Activated CD8-positive, alpha-beta memory T cell treated with anti-CD3 and anti-CD28 coated beads, Interleukin-2, amount 10 ng/mL, durations not matched to agents 7 days and 5 days (primary cell): ENCODE measurements around the gene ADAMTS16. TPM values are rescaled to one million over a fixed set of nuclear protein-coding genes. Genes with fewer than 3 reads are reported as not detected.

Experiments used
- ATAC-seq: fragments of 150-1000 bp; cut with Tn5 transposase; one replicate; pipeline ENCODE4 v1.10.0; 2021; ENCODE audit warnings: moderate library complexity
- CTCF ChIA-PET: fragments of 350-600 bp; sonication (Branson Sonifier 250); formaldehyde crosslinking; loops from one replicate; lab custom pipeline; 2021; ENCODE audit warnings: antibody characterized with exemption; lab: Charles Lee
- DNase-seq: peaks from one replicate; pipeline ENCODE4 v3.0.0-alpha.2; 2020
- H3K27ac Mint-ChIP-seq: one replicate; pipeline ENCODE4 v1.8.0; 2021; ENCODE audit warnings: mild to moderate bottlenecking, mixed read lengths
- H3K27me3 Mint-ChIP-seq: one replicate; pipeline ENCODE4 v1.8.0; 2021; ENCODE audit warnings: mixed read lengths
- H3K36me3 Mint-ChIP-seq: one replicate; pipeline ENCODE4 v1.8.0; 2021; ENCODE audit warnings: mild to moderate bottlenecking, mixed read lengths
- H3K4me1 Mint-ChIP-seq: one replicate; pipeline ENCODE4 v1.8.0; 2021; ENCODE audit warnings: mixed read lengths
- H3K4me3 Mint-ChIP-seq: one replicate; pipeline ENCODE4 v1.8.0; 2021; ENCODE audit warnings: mild to moderate bottlenecking, moderate library complexity, mixed read lengths
- H3K9me3 Mint-ChIP-seq: one replicate; pipeline ENCODE4 v1.8.0; 2022; ENCODE audit warnings: low read depth, mixed read lengths
- total RNA-seq, 2 experiments: library from RNA; stranded (reverse); gene quantifications; one replicate each; pipeline ENCODE4 v1.2.3, GENCODE V29; 2021

Gene ADAMTS16
- total RNA-seq, 2 experiments from 2014 or later: not detected

GRCh38 chr5:5150667-5151066, 10.5 kb downstream of the ADAMTS16 start:
- CTCF ChIA-PET: no interaction called here
- H3K27me3 Mint-ChIP-seq: no peaks in the 10 kb centered on the region

DNA sequence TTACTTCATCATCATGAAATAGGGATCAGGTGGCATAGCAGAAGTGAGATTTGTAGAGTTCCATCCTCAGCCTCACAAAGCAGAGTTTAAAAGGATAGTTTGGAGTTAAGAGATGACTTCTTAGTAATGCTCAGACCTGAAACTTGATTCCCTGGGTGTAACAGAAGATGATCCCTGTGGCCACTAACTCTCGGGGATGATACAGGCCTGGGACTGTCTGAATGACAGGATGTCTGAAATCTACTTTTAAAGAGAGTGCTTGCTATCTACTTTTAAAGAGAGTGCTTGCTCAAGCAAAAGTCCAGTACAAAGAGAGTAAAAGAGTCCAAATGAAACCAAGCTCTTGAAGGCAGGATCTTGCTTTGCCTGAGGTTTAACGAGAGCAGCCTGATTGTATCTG, 14.6 kb downstream of the ADAMTS16 start:
- no peak overlapping the region for H3K27ac Mint-ChIP-seq
- H3K36me3 Mint-ChIP-seq: no peaks in the 10 kb centered on the region
- no peak for DNase-seq
- no peak for ATAC-seq
- no peaks in the 10 kb centered on the region for H3K27me3 Mint-ChIP-seq
- H3K4me3 Mint-ChIP-seq: no peak overlapping the region
- CTCF ChIA-PET: no interaction called here
- no peaks in the 10 kb centered on the region for H3K4me1 Mint-ChIP-seq
- H3K9me3 Mint-ChIP-seq: peaks cover 2% of the 10 kb centered on the region

More at GRCh38 chr5:5150667-5151066, 10.5 kb downstream of the ADAMTS16 start:
- no peaks in the 10 kb centered on the region for H3K4me1 Mint-ChIP-seq
- ATAC-seq: no peak
- no peak overlapping the region for H3K4me3 Mint-ChIP-seq
- peaks cover 2% of the 10 kb centered on the region for H3K9me3 Mint-ChIP-seq
- no peak overlapping the region for H3K27ac Mint-ChIP-seq
- no peak for DNase-seq
- H3K36me3 Mint-ChIP-seq: no peaks in the 10 kb centered on the region

DNA sequence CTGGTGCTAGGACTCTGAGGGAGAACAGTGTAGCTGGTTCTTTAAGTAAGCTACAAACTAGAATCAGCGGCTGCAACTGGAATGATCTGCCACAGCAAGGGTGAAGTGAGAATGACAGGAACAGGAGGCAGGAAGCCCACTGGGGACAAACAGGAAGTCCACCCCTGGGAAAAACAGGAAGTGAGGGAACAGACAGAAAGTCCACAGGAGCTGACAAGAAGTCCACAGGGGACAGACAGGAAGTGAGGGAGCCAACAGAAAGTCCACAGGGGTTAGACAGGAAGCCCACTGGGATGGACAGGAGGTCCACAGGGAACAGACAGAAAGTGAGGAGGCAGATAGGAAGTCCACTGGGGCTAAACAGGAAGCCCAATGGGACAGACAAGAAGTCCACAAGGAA, 15.5 kb downstream of the ADAMTS16 start:
- ATAC-seq: no peak
- no peak for DNase-seq
- no peak overlapping the region for H3K4me3 Mint-ChIP-seq
- H3K4me1 Mint-ChIP-seq: no peaks in the 10 kb centered on the region
- no peaks in the 10 kb centered on the region for H3K27me3 Mint-ChIP-seq
- H3K9me3 Mint-ChIP-seq: peaks cover 2% of the 10 kb centered on the region
- CTCF ChIA-PET: no interaction called here
- no peak overlapping the region for H3K27ac Mint-ChIP-seq
- H3K36me3 Mint-ChIP-seq: no peaks in the 10 kb centered on the region

DNA sequence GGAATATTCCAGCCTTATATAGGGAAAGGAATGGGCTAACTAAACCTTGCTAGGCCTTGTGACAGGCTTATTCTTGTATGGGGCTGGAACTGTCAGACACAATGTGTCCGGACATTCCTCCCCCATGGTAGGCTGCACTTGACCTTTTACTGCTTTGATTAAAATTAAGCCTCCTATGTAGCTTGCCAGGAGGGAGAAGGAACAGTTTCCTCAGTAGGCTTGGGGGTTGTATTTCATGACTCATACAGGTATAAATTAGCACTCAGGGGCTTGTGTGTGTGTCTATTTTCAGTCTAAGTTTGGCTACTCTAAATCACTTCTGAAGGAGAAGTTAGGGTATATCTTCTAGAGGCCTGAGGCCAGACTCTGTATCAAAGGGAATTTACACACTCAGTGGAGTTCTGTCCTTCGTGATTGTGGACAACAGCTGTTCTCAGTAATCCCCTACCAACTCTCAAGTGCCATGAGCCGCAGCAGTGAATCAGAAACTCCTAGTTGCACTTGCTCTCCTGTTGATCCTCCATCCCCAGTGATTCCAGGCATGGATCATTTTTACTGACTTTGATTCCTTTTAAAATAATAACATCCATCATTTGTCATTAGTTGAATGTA, 16.4 kb downstream of the ADAMTS16 start:
- Mint-ChIP-seq H3K36me3 (no peaks in the 10 kb centered on the region), H3K9me3 (no peaks in the 10 kb centered on the region), H3K4me3 (no peak overlapping the region), H3K27me3 (no peaks in the 10 kb centered on the region), H3K4me1 (no peaks in the 10 kb centered on the region), H3K27ac (no peak overlapping the region)
- DNase-seq (no peak), ATAC-seq (no peak)
- CTCF ChIA-PET: no interaction called here

DNA sequence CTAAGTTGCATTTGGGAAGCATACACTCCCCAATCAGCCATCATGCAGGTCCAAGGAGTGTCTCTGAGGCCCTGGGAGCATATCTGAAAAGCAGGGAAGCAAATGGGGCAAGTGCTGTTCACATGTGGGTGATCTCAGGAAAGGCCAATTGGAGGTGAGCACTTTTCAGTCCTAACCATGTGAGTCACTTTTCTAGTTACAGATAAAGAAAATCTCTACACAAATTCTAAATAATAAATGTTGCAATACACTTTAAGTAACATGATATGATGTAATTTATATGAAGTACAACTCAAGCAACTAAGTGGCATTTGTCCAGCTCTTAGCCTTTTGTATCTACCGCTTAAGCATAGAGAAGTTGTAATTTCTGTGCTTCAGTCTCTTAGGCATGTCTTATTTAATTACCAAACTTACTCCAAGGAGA, 18.4 kb downstream of the ADAMTS16 start:
- no peak overlapping the region for H3K27ac Mint-ChIP-seq
- H3K4me1 Mint-ChIP-seq: no peaks in the 10 kb centered on the region
- CTCF ChIA-PET: no interaction called here
- no peak for DNase-seq
- H3K4me3 Mint-ChIP-seq: no peak overlapping the region
- H3K27me3 Mint-ChIP-seq: no peaks in the 10 kb centered on the region
- ATAC-seq: no peak
- H3K36me3 Mint-ChIP-seq: no peaks in the 10 kb centered on the region
- H3K9me3 Mint-ChIP-seq: no peaks in the 10 kb centered on the region

- H3K4me1 Mint-ChIP-seq: no peaks in the 10 kb centered on the region
- no peak overlapping the region for H3K27ac Mint-ChIP-seq
- no peak overlapping the region for H3K4me3 Mint-ChIP-seq
- H3K9me3 Mint-ChIP-seq: no peaks in the 10 kb centered on the region
- H3K36me3 Mint-ChIP-seq: no peaks in the 10 kb centered on the region
- no peaks in the 10 kb centered on the region for H3K27me3 Mint-ChIP-seq
- CTCF ChIA-PET: no interaction called here
- DNase-seq (no peak), ATAC-seq (no peak)
Observed at GRCh38 chr5:5159282-5160103, 19.4 kb downstream of the ADAMTS16 start.

DNA sequence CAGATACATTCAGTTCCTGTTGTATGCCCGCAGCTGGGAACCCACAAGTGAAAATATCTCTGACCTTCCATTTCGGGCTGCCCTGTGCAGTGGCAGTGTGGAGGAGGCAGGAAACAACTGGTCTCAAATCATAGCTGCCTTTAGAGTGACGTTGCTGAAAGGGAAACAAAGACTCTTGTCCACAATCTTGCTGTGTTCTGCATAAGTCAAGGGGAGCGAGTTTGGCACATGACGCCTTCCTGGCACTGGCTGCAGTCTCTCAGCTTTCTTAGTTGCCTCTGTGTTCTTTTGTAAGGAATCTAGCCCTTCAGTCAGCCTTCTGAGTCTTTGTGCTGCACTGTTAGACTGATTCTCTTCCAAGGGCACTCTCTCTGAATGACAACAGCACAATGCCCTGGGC, 24.0 kb downstream of the ADAMTS16 start:
- no peaks in the 10 kb centered on the region for H3K36me3 Mint-ChIP-seq
- ATAC-seq (no peak), DNase-seq (no peak)
- H3K4me1 Mint-ChIP-seq: no peaks in the 10 kb centered on the region
- H3K4me3 Mint-ChIP-seq: no peak overlapping the region
- no peaks in the 10 kb centered on the region for H3K9me3 Mint-ChIP-seq
- CTCF ChIA-PET: no interaction called here
- no peak overlapping the region for H3K27ac Mint-ChIP-seq
- no peaks in the 10 kb centered on the region for H3K27me3 Mint-ChIP-seq

GRCh38 chr5:5165541-5166002, 25.4 kb downstream of the ADAMTS16 start:
- Mint-ChIP-seq H3K36me3 (no peaks in the 10 kb centered on the region), H3K4me1 (no peaks in the 10 kb centered on the region), H3K9me3 (no peaks in the 10 kb centered on the region), H3K4me3 (no peak overlapping the region), H3K27me3 (no peaks in the 10 kb centered on the region), H3K27ac (no peak overlapping the region)
- ATAC-seq: no peak
- CTCF ChIA-PET: no interaction called here
- no peak for DNase-seq

- Mint-ChIP-seq H3K27ac (no peak overlapping the region), H3K9me3 (no peaks in the 10 kb centered on the region), H3K36me3 (no peaks in the 10 kb centered on the region), H3K27me3 (no peaks in the 10 kb centered on the region), H3K4me1 (no peaks in the 10 kb centered on the region), H3K4me3 (no peak overlapping the region)
- no peak for ATAC-seq
- no peak for DNase-seq
- CTCF ChIA-PET: no interaction called here
Observed at GRCh38 chr5:5169466-5169865, 29.3 kb downstream of the ADAMTS16 start.

- DNase-seq (no peak), ATAC-seq (no peak)
- Mint-ChIP-seq H3K4me3 (no peak overlapping the region), H3K9me3 (no peaks in the 10 kb centered on the region), H3K36me3 (no peaks in the 10 kb centered on the region), H3K27ac (no peak overlapping the region), H3K4me1 (no peaks in the 10 kb centered on the region), H3K27me3 (peaks cover 8% of the 10 kb centered on the region)
- CTCF ChIA-PET: no interaction called here
Observed at GRCh38 chr5:5178136-5178535, 38.0 kb downstream of the ADAMTS16 start.

DNA sequence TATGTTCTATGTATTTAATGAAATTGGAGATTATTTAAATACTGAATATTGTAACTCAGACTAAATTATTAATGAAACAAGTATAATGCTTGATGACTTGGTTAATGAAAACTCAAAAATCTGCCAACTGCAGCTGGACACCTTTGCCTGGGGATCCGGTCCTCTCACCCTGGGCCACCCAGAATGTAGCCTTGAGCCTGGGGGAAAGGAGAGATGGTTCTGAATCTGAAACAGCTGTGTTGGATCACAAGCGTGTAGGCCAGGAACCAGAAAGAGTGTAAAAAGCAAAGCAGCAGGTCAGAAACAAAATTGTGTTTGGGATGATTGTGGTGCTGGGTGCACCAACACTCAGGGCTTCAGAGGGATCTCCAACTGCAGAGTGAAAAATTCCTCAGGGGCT, 38.5 kb downstream of the ADAMTS16 start:
- no peaks in the 10 kb centered on the region for H3K36me3 Mint-ChIP-seq
- no peak overlapping the region for H3K4me3 Mint-ChIP-seq
- no peaks in the 10 kb centered on the region for H3K4me1 Mint-ChIP-seq
- DNase-seq (no peak), ATAC-seq (no peak)
- H3K27me3 Mint-ChIP-seq: peaks cover 8% of the 10 kb centered on the region
- no peak overlapping the region for H3K27ac Mint-ChIP-seq
- no peaks in the 10 kb centered on the region for H3K9me3 Mint-ChIP-seq
- CTCF ChIA-PET: no interaction called here

GRCh38 chr5:5179079-5179478, 38.9 kb downstream of the ADAMTS16 start:
- DNase-seq (no peak), ATAC-seq (no peak)
- CTCF ChIA-PET: no interaction called here
- H3K27ac Mint-ChIP-seq: no peak overlapping the region
- H3K36me3 Mint-ChIP-seq: no peaks in the 10 kb centered on the region
- H3K27me3 Mint-ChIP-seq: peaks cover 8% of the 10 kb centered on the region
- no peaks in the 10 kb centered on the region for H3K9me3 Mint-ChIP-seq
- H3K4me3 Mint-ChIP-seq: no peak overlapping the region
- H3K4me1 Mint-ChIP-seq: no peaks in the 10 kb centered on the region

- Mint-ChIP-seq H3K4me1 (no peaks in the 10 kb centered on the region), H3K27ac (no peak overlapping the region), H3K4me3 (no peak overlapping the region), H3K9me3 (no peaks in the 10 kb centered on the region), H3K36me3 (no peaks in the 10 kb centered on the region), H3K27me3 (peaks cover 8% of the 10 kb centered on the region)
- no peak for ATAC-seq
- DNase-seq: no peak
- CTCF ChIA-PET: no interaction called here
Observed at GRCh38 chr5:5179597-5179996, 39.5 kb downstream of the ADAMTS16 start.

DNA sequence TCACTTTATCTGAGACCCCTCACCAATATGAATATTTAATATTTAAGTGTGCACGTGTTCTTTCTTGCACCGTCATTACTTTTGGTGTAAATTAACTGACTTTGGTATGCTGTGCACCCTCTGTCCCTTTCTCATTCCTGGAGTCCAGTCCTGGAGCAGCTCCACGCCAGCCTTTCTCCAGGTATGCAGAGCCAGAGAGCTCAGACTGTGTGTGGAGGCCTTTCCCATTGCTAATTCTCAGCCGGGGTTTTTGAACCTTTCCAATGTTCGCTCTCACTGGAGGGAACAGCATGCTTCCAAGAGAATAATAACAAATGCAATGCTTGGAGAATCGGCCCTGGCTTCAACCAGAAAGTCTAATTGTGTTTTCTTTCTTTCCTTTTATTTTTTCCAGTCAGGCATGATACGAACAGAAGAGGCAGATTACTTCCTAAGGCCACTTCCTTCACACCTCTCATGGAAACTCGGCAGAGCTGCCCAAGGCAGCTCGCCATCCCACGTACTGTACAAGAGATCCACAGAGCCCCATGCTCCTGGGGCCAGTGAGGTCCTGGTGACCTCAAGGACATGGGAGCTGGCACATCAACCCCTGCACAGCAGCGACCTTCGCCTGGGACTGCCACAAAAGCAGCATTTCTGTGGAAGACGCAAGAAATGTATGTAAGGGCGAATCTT, 41.7 kb downstream of the ADAMTS16 start:
- ATAC-seq (no peak), DNase-seq (no peak)
- Mint-ChIP-seq H3K4me3 (no peak overlapping the region), H3K4me1 (no peaks in the 10 kb centered on the region), H3K27ac (no peak overlapping the region), H3K36me3 (no peaks in the 10 kb centered on the region), H3K27me3 (peaks cover 8% of the 10 kb centered on the region), H3K9me3 (no peaks in the 10 kb centered on the region)
- CTCF ChIA-PET: no interaction called here
